GM20000 (cell line): ENCODE results near the gene FUCA2.

Experiments
- DNase-seq: peaks from one replicate; pipeline ENCODE4 v3.0.0; 2012; ENCODE audit warnings: low spot score
- TF ChIP-seq, protein P1 (sequence below): IDR thresholded peaks from 2 replicates; pipeline ENCODE4 v1.5.1; 2012; ENCODE audit warnings: mild to moderate bottlenecking, control low read depth; ENCODE audit errors: extremely low read depth, missing control alignments

The FUCA2 gene

DNA sequence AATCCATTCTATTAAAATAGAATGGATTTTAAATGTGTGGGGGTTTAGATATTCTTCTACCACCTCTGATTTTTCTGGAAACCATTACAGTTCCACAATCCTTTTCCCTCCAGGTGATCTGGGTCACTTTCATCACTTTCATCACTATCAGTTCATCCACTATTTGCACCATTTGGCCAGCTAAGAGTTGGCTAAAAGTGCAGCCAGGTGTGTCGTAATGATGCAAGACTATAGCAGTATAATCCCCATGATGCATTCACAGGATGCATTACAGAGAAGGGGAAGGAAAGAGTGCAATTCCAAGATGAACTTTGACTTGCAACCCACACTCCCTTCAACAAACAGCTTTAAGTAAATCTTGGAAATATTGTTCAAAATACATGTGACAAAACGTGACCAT is 4.9 kb downstream of the FUCA2 start:
- no peak for DNase-seq
- TF ChIP-seq, protein P1, sequence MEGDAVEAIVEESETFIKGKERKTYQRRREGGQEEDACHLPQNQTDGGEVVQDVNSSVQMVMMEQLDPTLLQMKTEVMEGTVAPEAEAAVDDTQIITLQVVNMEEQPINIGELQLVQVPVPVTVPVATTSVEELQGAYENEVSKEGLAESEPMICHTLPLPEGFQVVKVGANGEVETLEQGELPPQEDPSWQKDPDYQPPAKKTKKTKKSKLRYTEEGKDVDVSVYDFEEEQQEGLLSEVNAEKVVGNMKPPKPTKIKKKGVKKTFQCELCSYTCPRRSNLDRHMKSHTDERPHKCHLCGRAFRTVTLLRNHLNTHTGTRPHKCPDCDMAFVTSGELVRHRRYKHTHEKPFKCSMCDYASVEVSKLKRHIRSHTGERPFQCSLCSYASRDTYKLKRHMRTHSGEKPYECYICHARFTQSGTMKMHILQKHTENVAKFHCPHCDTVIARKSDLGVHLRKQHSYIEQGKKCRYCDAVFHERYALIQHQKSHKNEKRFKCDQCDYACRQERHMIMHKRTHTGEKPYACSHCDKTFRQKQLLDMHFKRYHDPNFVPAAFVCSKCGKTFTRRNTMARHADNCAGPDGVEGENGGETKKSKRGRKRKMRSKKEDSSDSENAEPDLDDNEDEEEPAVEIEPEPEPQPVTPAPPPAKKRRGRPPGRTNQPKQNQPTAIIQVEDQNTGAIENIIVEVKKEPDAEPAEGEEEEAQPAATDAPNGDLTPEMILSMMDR: no peak

DNA sequence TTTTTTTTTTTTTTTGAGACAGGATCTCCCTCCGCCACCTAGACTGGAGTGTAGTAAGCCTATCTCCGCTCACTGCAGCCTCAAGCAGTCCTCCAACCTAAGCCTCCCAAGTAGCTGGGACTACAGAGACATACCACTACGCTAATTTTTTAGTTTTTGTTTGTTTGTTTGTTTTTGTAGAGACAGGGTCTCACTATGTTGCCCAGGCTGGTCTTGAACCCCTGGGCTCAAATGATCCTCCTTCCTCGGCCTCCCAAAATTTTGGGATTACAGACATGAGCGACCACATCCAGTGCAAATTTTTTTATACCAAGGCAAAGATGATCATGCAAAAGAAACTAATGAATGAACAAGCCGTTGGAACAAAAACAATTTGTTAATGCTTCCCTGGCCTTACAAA is 5.3 kb downstream of the FUCA2 start:
- TF ChIP-seq, protein P1: no peak

DNA sequence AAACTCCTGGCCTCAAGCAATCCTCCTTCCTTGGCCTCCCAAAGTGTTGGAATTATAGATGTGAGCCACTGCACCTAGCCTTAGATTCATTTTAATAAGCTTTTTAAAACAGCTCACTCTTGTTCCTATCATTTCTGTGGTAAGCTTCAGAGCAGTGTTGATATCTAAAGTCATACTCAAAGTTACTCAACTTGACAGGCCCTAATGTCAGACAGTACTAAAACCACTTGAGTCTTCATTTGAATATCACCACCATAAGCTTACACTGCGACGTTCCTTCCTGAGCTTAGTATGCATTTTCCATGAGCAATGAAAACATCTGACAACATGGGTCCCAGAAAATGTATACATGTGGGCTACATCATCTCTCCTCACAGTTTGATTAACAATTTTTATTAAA is 6.0 kb downstream of the FUCA2 start:
- no peak for DNase-seq
- TF ChIP-seq, protein P1: no peak

More for the DNA sequence above, 5.3 kb downstream of the FUCA2 start:
- no peak for DNase-seq

DNA sequence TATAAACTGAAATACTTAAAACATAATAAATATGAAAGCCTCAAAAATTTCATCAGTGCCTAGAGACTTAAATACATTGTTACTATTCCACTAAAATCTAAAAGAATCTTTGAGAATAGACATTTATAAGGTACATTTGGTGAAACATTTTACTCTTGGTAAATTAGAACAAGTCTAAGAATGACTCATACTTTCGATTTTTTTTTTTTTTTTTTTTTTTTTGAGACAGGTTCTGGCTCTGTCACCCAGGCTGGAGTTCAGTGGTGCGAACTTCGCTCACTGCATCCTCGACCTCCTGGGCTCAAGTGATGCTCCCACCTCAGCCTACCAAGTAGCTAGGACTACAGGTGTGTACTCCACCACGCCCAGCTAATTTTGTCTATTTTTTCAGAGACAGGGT is 6.4 kb downstream of the FUCA2 start:
- TF ChIP-seq, protein P1: no peak
- no peak for DNase-seq

DNA sequence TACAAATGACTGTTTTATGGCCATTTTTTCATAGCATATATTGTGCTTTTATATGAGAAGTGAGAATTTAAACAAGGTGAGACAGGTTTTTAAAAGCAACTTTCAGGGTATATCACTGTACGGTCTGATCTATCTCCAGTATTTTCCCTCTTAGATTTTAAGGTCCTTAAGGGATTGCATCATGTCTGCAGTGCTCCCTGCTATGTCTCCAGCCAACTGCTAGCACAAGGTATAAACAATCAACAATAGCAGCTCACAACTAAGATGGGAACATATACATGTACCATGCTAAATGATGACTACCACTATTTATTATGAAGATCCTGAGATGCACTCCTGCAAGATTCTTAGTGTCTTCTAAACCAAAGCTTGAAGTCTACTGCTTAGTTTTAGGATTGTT is 7.2 kb downstream of the FUCA2 start:
- TF ChIP-seq, protein P1: no peak

DNA sequence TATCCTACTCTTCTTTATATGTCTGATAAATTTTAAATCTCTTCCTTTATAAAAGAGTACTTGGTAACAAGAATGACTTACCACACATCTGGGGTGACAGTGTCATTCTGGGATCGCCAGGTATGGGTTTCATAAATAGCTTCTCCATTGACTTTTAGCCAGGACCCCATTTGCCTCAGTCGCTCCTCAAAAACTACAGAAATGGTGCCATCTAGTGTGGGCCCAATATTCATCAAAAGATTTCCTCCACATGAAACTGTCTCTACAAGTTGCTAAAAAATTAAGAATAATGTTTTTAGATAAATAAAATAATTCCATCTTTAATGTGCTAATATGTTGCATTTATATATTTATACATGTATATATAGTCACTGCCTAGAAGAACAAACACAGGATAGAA is 9.7 kb downstream of the FUCA2 start:
- no peak for DNase-seq
- TF ChIP-seq, protein P1: no peak

More for the DNA sequence above, 7.2 kb downstream of the FUCA2 start:
- no peak for DNase-seq

DNA sequence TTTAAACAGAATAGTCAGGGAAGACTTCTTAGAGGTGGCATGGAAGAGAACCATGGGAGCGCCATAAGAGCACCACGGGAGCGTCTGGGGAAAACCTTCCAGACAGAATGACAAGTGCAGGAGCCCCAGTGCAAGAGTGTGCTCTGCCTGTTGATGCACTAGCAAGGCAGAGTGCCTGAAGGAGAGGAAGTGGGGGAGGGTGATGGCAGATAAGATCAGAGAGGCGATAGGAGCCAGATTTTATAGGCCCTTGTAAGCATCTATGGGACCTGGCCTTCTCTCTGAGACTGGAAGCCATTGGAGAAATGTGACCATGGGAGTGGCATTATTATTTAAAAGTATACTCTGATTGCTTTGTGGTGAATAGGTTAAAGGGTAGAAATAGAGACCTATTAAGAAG is 13.1 kb downstream of the FUCA2 start:
- no peak for DNase-seq
- TF ChIP-seq, protein P1: no peak
